GM12878 (cell line): ENCODE data around the gene GAL3ST2. TPM values are rescaled to one million over a fixed set of nuclear protein-coding genes. Genes with fewer than 3 reads are reported as not detected.

Source experiments
- ATAC-seq: fragments of 200-7000 bp; cut with Tn5 transposase; 3 replicates; pipeline ENCODE4 v1.9.1; 2020; ENCODE audit warnings: mild to moderate bottlenecking, moderate library complexity
- BruUV-seq: library from RNA; stranded (reverse); fragments of 400-500 nt; replicated peaks from 2 replicates; lab custom pipeline; 2021; lab: Mats Ljungman, UMichigan
- CTCF ChIA-PET: fragments of 300-600 bp; sonication (Branson Sonifier 250); formaldehyde crosslinking; extraction: SDS; loops from one replicate; lab custom pipeline; 2021; ENCODE audit warnings: inconsistent platforms; lab: Yijun Ruan, JAX
- POLR2A ChIA-PET: fragments of 350-600 bp; formaldehyde crosslinking; extraction: SDS; loops from one replicate; lab custom pipeline; 2021; ENCODE audit warnings: inconsistent platforms; lab: Charles Lee
- RAD21 ChIA-PET: fragments of 300-600 bp; sonication (Branson Sonifier 250); formaldehyde crosslinking; loops from one replicate; lab custom pipeline; 2023; ENCODE audit warnings: antibody characterized with exemption; ENCODE audit not compliant: unreplicated experiment; lab: Charles Lee
- SMC1A ChIA-PET: fragments of 300-600 bp; sonication (Branson Sonifier 250); formaldehyde crosslinking; loops from one replicate; lab custom pipeline; 2023; ENCODE audit not compliant: unreplicated experiment, uncharacterized antibody; lab: Charles Lee
- DNase-seq: peaks from one replicate; pipeline ENCODE4 v3.0.0-alpha.2; 2011; ENCODE audit warnings: low read depth, low spot score
- FAIRE-seq: peaks from 3 replicates; lab custom pipeline; 2011; peaks lifted over from hg19 to GRCh38; lab: Jason Lieb, UNC
- H2AFZ ChIP-seq: 2 replicates; pipeline ENCODE4 v1.6.0; 2011; ENCODE audit warnings: low read depth, low read length, control low read depth; ENCODE audit not compliant: control insufficient read depth
- H3K27ac ChIP-seq: 2 replicates; pipeline ENCODE4 v1.5.1; 2011; ENCODE audit warnings: control low read depth; ENCODE audit not compliant: control insufficient read depth, insufficient read depth
- H3K27me3 ChIP-seq, 2 experiments: replicated peaks in 1 of 2; 2 replicates each; pipeline versions ENCODE4 v1.6.0 to v1.6.1; 2011; ENCODE audit warnings: low read length in 1 of 2; ENCODE audit not compliant: control insufficient read depth in 2 of 2, insufficient read depth in 2 of 2
- H3K36me3 ChIP-seq, 2 experiments: 2 replicates each; pipeline ENCODE4 v1.5.1; 2011; ENCODE audit warnings: low read length in 1 of 2; ENCODE audit not compliant: control insufficient read depth in 2 of 2, insufficient read depth in 2 of 2
- H3K4me1 ChIP-seq: 2 replicates; pipeline ENCODE4 v1.6.1; 2011; ENCODE audit warnings: mild to moderate bottlenecking, low read length, moderate library complexity, mixed read lengths; ENCODE audit not compliant: control insufficient read depth, insufficient read depth
- H3K4me2 ChIP-seq: 2 replicates; pipeline ENCODE4 v1.6.0; 2011; ENCODE audit warnings: control low read depth; ENCODE audit not compliant: control insufficient read depth, insufficient read depth
- H3K4me3 ChIP-seq: fragments of 200-600 bp; sonication (generic); 2 replicates; pipeline ENCODE4 v1.5.1; 2016
- H3K79me2 ChIP-seq: 2 replicates; pipeline ENCODE4 v1.6.0; 2011; ENCODE audit warnings: low read length; ENCODE audit not compliant: control insufficient read depth, insufficient read depth
- H3K9ac ChIP-seq: 2 replicates; pipeline ENCODE4 v1.8.0; 2011; ENCODE audit warnings: low read length, control low read depth, mixed read lengths; ENCODE audit not compliant: control insufficient read depth, insufficient read depth
- H3K9me3 ChIP-seq: replicated peaks from 3 replicates; pipeline ENCODE4 v1.5.1; 2011; ENCODE audit warnings: mild to moderate bottlenecking, low read length; ENCODE audit not compliant: control insufficient read depth, insufficient read depth
- H4K20me1 ChIP-seq: 2 replicates; pipeline ENCODE4 v1.6.0; 2011; ENCODE audit not compliant: control insufficient read depth, insufficient read depth
- HDAC6 ChIP-seq: fragments of 200-600 bp; sonication (generic); IDR thresholded peaks from one replicate; pipeline ENCODE4 v1.8.0; 2017; ENCODE audit warnings: antibody characterized with exemption; ENCODE audit not compliant: unreplicated experiment
- ZNF592 ChIP-seq: fragments of 450-650 bp; IDR thresholded peaks from 2 replicates; pipeline ENCODE4 v1.6.1; 2017; ENCODE audit warnings: mild to moderate bottlenecking, moderate library complexity
- WGBS: methylation state at CpG from one replicate; pipeline ENCODE4 v1.1.6; 2016; ENCODE audit warnings: low lambda C conversion rate; ENCODE audit not compliant: insufficient replicate concordance, insufficient coverage; ENCODE audit errors: missing lambda C conversion rate; 5-methylcytosine and 5-hydroxymethylcytosine counted together
- in situ Hi-C: fragments of 300-500 bp; cut with MboI; formaldehyde crosslinking; loops from 9 replicates; pipeline ENCODE4 v1.14.3; 2018; ENCODE audit warnings: mixed read lengths
- intact Hi-C: fragments of 100-400 bp; cut with micrococcal nuclease; formaldehyde crosslinking; loops from one replicate; pipeline ENCODE4 v1.14.2; 2022; ENCODE audit not compliant: unreplicated experiment
- polyA plus RNA-seq, 11 experiments: library from polyadenylated mRNA; depleted of rRNA in 4 of 11; unstranded in 6 of 11; stranded (reverse) in 5 of 11; fragments of >200 nt; fragmentation: Nextera tagmentation in 4 of 11; fragmentation: Illumina TruSeq in 1 of 11; extraction: Ambion mirVana in 4 of 11; extraction: Trizol in 1 of 11; gene quantifications; 1 replicate in 1 of 11; 2 replicates in 10 of 11; pipeline versions ENCODE4 v1.2.1 to v1.2.3, GENCODE V29; 2011 to 2016; ENCODE audit warnings: inconsistent platforms in 2 of 11, missing spikeins in 2 of 11, low read depth in 1 of 11
- total RNA-seq, 4 experiments: library from RNA; depleted of rRNA in 3 of 4; stranded (reverse); fragments of >200 nt in 3 of 4; fragmentation: Illumina TruSeq in 1 of 4; extraction: Trizol in 1 of 4; gene quantifications; 2 replicates each; pipeline versions ENCODE4 v1.2.1 to v1.2.3, GENCODE V29; 2013 to 2021
- TF ChIP-seq, protein P1 (sequence below): fragments of 450-650 bp; IDR thresholded peaks from 2 replicates; pipeline ENCODE4 v1.6.1; 2018; ENCODE audit warnings: borderline replicate concordance, mild to moderate bottlenecking; ENCODE audit not compliant: partially characterized antibody
- TF ChIP-seq, protein P2 (sequence below): fragments of 150-350 bp; IDR thresholded peaks from 2 replicates; pipeline ENCODE4 v1.6.1; 2014; ENCODE audit warnings: mild to moderate bottlenecking, low read depth, low read length

Gene GAL3ST2
- total and polyA plus RNA-seq, 10 of the 15 experiments (the other 5 are each of a cell fraction or from before 2014, with no cell fraction given) = 0.09 to 0.36 (median 0.11) TPM; not detected in 7

DNA sequence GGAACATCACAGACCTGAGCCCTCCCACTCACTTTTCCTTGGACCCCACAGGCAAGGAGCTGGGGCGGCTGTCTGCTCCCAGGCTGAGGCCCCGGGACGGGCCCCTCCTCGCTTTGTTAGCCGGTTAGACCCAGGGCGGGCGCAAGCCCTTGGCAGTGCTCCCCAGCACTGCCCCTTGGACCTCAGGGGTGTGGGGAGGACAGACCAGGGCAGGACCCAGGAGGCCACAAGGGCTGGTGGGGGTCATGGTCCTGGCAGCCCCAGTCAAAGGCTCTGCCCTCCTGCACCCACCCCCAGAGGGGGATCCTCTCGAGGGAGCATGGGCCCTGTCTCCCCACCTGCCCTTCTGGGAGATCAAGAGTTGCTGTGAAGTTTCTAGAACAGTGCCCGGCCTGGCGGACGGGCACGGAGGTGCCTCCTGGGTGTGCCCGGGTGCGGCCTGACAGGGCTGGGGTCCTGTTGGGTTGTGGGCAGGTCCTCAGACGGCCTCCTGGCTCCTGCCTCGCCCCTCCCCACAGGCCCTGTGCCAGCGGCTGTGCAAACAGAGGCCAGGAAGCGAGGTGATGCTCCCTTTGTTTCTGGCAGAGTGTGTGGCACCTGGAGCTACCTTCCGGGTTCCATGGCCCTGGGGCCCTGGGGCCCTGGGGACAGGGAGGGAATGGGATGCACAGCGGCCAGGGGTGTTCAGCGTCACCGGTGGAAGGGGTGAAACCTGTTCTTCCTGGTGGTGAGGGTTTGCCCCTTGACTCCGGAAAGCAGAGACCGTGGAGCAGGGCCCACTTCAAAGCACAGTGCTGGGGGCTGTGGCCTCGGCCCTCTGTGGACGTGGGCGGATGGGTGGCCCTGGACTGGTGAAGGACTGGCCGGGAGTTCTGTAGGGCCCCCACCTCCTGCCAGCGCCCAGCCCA lies 2.9 kb upstream of the GAL3ST2 start:
- Histone ChIP-seq H3K4me1 (peaks cover 15% of the 10 kb centered on the region), H3K79me2 (no peaks in the 10 kb centered on the region), H4K20me1 (no peaks in the 10 kb centered on the region), H3K27me3 (no peaks in the 10 kb centered on the region), H2AFZ (no peak overlapping the region), H3K4me3 (no peak overlapping the region), H3K27ac (no peak overlapping the region), H3K36me3 (no peaks in the 10 kb centered on the region), H3K9me3 (no peaks in the 10 kb centered on the region), H3K9ac (no peak overlapping the region), H3K4me2 (no peak overlapping the region)
- intact Hi-C loops (no loop called here), in situ Hi-C loops (no loop called here)
- FAIRE-seq (no peak), DNase-seq (no peak), ATAC-seq (no peak)
- BruUV-seq = no TSS peak
- WGBS = 77% methylated on average over 29 of the region's 29 CpGs
- CTCF ChIA-PET = interaction anchor here (0.8 to 1.0 kb wide), 3 partner anchors 7 to 10 kb away, joined by 3 to 4 read pairs (median 3); no protein-coding TSS in a partner anchor
- POLR2A ChIA-PET = interaction anchor here (0.6 to 1.2 kb wide), 3 partner anchors 30 to 965 kb away, joined by 3 read pairs; no protein-coding TSS in a partner anchor
- TF ChIP-seq, protein P1, sequence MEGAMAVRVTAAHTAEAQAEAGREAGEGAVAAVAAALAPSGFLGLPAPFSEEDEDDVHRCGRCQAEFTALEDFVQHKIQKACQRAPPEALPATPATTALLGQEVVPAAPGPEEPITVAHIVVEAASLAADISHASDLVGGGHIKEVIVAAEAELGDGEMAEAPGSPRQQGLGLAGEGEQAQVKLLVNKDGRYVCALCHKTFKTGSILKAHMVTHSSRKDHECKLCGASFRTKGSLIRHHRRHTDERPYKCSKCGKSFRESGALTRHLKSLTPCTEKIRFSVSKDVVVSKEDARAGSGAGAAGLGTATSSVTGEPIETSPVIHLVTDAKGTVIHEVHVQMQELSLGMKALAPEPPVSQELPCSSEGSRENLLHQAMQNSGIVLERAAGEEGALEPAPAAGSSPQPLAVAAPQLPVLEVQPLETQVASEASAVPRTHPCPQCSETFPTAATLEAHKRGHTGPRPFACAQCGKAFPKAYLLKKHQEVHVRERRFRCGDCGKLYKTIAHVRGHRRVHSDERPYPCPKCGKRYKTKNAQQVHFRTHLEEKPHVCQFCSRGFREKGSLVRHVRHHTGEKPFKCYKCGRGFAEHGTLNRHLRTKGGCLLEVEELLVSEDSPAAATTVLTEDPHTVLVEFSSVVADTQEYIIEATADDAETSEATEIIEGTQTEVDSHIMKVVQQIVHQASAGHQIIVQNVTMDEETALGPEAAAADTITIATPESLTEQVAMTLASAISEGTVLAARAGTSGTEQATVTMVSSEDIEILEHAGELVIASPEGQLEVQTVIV = no peak
- TF ChIP-seq ZNF592 = no peak
- TF ChIP-seq, protein P2, sequence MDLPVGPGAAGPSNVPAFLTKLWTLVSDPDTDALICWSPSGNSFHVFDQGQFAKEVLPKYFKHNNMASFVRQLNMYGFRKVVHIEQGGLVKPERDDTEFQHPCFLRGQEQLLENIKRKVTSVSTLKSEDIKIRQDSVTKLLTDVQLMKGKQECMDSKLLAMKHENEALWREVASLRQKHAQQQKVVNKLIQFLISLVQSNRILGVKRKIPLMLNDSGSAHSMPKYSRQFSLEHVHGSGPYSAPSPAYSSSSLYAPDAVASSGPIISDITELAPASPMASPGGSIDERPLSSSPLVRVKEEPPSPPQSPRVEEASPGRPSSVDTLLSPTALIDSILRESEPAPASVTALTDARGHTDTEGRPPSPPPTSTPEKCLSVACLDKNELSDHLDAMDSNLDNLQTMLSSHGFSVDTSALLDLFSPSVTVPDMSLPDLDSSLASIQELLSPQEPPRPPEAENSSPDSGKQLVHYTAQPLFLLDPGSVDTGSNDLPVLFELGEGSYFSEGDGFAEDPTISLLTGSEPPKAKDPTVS = no peak
- TF ChIP-seq HDAC6 = no peak
- RAD21 ChIA-PET = interaction anchor here (0.7 kb wide), 1 partner anchor 86 kb away, joined by 3 read pairs; no protein-coding TSS in a partner anchor
- SMC1A ChIA-PET = interaction anchor here (0.6 to 1.0 kb wide), 3 partner anchors 8 to 17 kb away, joined by 3 read pairs; no protein-coding TSS in a partner anchor
